Hepatocyte (in vitro differentiated cells): ENCODE results near the gene CES5A.

Source experiments
- CTCF ChIP-seq: fragments of 200-600 bp; sonication (generic); IDR thresholded peaks from 2 replicates; pipeline ENCODE4 v1.5.1; 2016; ENCODE audit warnings: antibody characterized with exemption, mild to moderate bottlenecking; ENCODE audit not compliant: poor library complexity
- EZH2 ChIP-seq: fragments of 200-600 bp; sonication (generic); IDR thresholded peaks from 2 replicates; pipeline ENCODE4 v1.6.1; 2016; ENCODE audit warnings: antibody characterized with exemption, mild to moderate bottlenecking, borderline replicate concordance

- TF ChIP-seq CTCF, result no peak
- no peak for TF ChIP-seq EZH2
Observed at GRCh38 chr16:55909876-55910275, 34.7 kb upstream of the CES5A start.
